A549 (cell line): ENCODE results near the gene ACIN1. TPM values are rescaled to one million over a fixed set of nuclear protein-coding genes. Genes with fewer than 3 reads are reported as not detected.

ENCODE experiments used
- ATAC-seq, 2 experiments: fragments of 200-7000 bp in 1 of 2; fragments of >200 bp in 1 of 2; cut with Nextera tagmentation in 1 of 2; cut with Tn5 transposase in 1 of 2; 3 replicates each; pipeline versions ENCODE4 v1.8.0 to v1.9.1; 2018 to 2020; ENCODE audit warnings: mild to moderate bottlenecking in 1 of 2, moderate library complexity in 1 of 2
- CTCF ChIA-PET: fragments of 300-600 bp; sonication (Branson Sonifier 250); formaldehyde crosslinking; extraction: SDS; loops from one replicate; lab custom pipeline; 2021; ENCODE audit warnings: antibody characterized with exemption, inconsistent platforms; lab: Yijun Ruan, JAX
- POLR2A ChIA-PET: fragments of 350-600 bp; formaldehyde crosslinking; extraction: SDS; loops from one replicate; lab custom pipeline; 2021; ENCODE audit warnings: antibody characterized with exemption, inconsistent platforms; lab: Yijun Ruan, JAX
- DNase-seq, 2 experiments: peaks; one replicate each; pipeline versions ENCODE4 v3.0.0 to v3.0.0-alpha.2; 2011 to 2016; ENCODE audit warnings: low read depth in 1 of 2, low spot score in 1 of 2
- FAIRE-seq: peaks from 2 replicates; lab custom pipeline; 2011; peaks lifted over from hg19 to GRCh38; lab: Jason Lieb, UNC
- H3K27ac ChIP-seq, 2 experiments: fragments of >200 bp; sonication (Bioruptor Twin); formaldehyde crosslinking; 3 replicates each; pipeline ENCODE4 v1.5.1; 2016 to 2017
- H3K4me1 ChIP-seq: fragments of >200 bp; sonication (Bioruptor Twin); formaldehyde crosslinking; 3 replicates; pipeline ENCODE4 v1.6.1; 2016
- H3K4me2 ChIP-seq: fragments of >200 bp; sonication (Bioruptor Twin); formaldehyde crosslinking; 3 replicates; pipeline ENCODE4 v1.6.1; 2016
- H3K4me3 ChIP-seq: fragments of >200 bp; sonication (Bioruptor Twin); formaldehyde crosslinking; 3 replicates; pipeline ENCODE4 v1.5.1; 2016
- H3K9me3 ChIP-seq: fragments of >200 bp; sonication (Bioruptor Twin); formaldehyde crosslinking; 3 replicates; pipeline ENCODE4 v1.6.1; 2016
- BHLHE40 ChIP-seq: IDR thresholded peaks from 2 replicates; pipeline ENCODE4 v1.6.1; 2012; ENCODE audit warnings: low read depth, low read length, inconsistent platforms
- CBX8 ChIP-seq: fragments of 200-600 bp; sonication (generic); IDR thresholded peaks from 2 replicates; pipeline ENCODE4 v1.6.1; 2016
- FOXS1 ChIP-seq: fragments of 250-450 bp; sonication (Bioruptor Pico); IDR thresholded peaks from 2 replicates; pipeline ENCODE4 v1.5.0; 2020; ENCODE audit warnings: mild to moderate bottlenecking, moderate library complexity
- HEYL ChIP-seq: fragments of 250-450 bp; sonication (Bioruptor Pico); IDR thresholded peaks from 2 replicates; pipeline ENCODE4 v1.8.0; 2021; ENCODE audit warnings: mild to moderate bottlenecking, moderate library complexity
- HOXA7 ChIP-seq: fragments of 250-450 bp; sonication (Bioruptor Pico); IDR thresholded peaks from 2 replicates; pipeline ENCODE4 v1.5.0; 2020; ENCODE audit warnings: mild to moderate bottlenecking, moderate library complexity
- KDM1A ChIP-seq: fragments of 200-600 bp; sonication (generic); IDR thresholded peaks from 2 replicates; pipeline ENCODE4 v1.6.1; 2016; ENCODE audit warnings: low read depth, mild to moderate bottlenecking
- POLR2AphosphoS2 ChIP-seq: conservative IDR thresholded peaks from 2 replicates; pipeline ENCODE4 v1.6.1; 2012; ENCODE audit warnings: low read length, improper control_type of control experiment, inconsistent platforms
- RAD21 ChIP-seq, 2 experiments: fragments of >200 bp in 1 of 2; sonication (Bioruptor Twin) in 1 of 2; formaldehyde crosslinking in 1 of 2; IDR thresholded peaks in 1 of 2; conservative IDR thresholded peaks in 1 of 2; 2 replicates in 1 of 2; 3 replicates in 1 of 2; pipeline ENCODE4 v1.6.1; 2012 to 2018; ENCODE audit warnings: inconsistent platforms in 1 of 2
- TFCP2L1 ChIP-seq: fragments of 250-450 bp; sonication (Bioruptor Pico); IDR thresholded peaks from 2 replicates; pipeline ENCODE4 v1.5.0; 2021; ENCODE audit warnings: mild to moderate bottlenecking
- ZNF302 ChIP-seq: fragments of 250-450 bp; sonication (Bioruptor Pico); IDR thresholded peaks from 2 replicates; pipeline ENCODE4 v1.9.0; 2021; ENCODE audit warnings: inconsistent platforms, mild to moderate bottlenecking, moderate library complexity
- WGBS: methylation state at CpG from one replicate; pipeline ENCODE4 v1.1.6; 2017; ENCODE audit errors: missing lambda C conversion rate; 5-methylcytosine and 5-hydroxymethylcytosine counted together
- polyA plus RNA-seq, 4 experiments: library from polyadenylated mRNA; depleted of rRNA in 3 of 4; stranded (reverse); fragments of >200 nt; fragmentation: RNase III in 1 of 4; extraction: RNeasy Plus Mini Kit Qiagen cat#74134 plus additional on column Dnase treatment in 1 of 4; gene quantifications; 2 replicates in 3 of 4; 3 replicates in 1 of 4; pipeline ENCODE4 v1.2.3, GENCODE V29; 2011 to 2017
- TF ChIP-seq, protein P1 (sequence below): fragments of 250-450 bp; sonication (Bioruptor Pico); IDR thresholded peaks from 2 replicates; pipeline ENCODE4 v1.5.0; 2021; ENCODE audit warnings: mild to moderate bottlenecking, moderate library complexity, borderline replicate concordance
- TF ChIP-seq, protein P2 (sequence below): fragments of >200 bp; sonication (Bioruptor Twin); formaldehyde crosslinking; IDR thresholded peaks from 3 replicates; pipeline ENCODE4 v1.5.1; 2016

ACIN1 gene
- polyA plus RNA-seq, 2 of the 4 experiments (the other 2 are of a cell fraction): 140 to 147 TPM

DNA sequence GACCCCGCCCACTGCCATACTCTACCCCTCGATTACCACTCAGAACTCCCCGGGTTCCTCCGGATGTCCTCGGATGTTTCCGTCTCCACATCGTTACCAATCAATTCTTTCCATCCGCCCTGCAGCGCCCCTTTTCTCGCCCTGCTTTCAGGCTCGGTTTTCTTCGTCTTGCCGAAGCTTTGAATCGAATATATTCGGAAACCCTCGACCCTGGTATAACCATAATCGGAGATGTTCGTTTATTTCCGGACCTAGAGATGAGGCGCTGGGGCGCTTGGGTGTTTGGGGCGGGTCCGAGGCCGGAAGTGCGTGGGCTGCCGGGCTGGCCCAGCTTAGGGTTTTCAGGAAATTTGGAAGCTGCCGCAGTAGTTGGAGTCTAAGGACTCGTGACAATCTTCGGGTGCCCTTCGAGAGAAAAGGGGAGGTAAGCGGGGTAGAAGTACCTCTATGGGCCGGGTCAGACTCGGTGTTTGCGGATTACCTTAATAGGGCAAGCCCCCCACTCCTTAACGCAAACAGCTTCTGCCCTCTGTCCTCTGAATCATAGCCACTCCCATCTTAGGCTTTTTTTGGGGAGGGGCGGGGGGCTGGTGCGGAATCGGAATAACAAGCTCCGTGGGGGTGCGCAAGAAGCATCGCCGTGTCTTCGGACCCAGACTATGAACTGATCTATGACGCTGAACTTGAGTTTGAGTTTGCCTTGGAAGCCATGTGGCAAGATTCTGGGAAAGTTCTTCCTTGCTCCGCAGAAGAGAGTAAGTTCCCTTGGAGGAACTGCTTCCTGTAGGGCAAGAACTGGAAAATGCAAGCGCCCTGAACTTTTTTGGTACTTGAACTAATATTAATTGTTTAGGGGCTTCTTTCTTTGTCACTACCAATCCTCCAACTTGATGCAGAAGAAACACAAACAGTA is 516 bp upstream of the ACIN1 start, which contains the start of gene C14orf119 (continued):
- TF ChIP-seq, protein P1, sequence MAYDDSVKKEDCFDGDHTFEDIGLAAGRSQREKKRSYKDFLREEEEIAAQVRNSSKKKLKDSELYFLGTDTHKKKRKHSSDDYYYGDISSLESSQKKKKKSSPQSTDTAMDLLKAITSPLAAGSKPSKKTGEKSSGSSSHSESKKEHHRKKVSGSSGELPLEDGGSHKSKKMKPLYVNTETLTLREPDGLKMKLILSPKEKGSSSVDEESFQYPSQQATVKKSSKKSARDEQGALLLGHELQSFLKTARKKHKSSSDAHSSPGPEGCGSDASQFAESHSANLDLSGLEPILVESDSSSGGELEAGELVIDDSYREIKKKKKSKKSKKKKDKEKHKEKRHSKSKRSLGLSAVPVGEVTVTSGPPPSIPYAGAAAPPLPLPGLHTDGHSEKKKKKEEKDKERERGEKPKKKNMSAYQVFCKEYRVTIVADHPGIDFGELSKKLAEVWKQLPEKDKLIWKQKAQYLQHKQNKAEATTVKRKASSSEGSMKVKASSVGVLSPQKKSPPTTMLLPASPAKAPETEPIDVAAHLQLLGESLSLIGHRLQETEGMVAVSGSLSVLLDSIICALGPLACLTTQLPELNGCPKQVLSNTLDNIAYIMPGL (CRISPR knock-in tag): no peak
- TF ChIP-seq POLR2AphosphoS2: no peak
- no peak for TF ChIP-seq BHLHE40

DNA sequence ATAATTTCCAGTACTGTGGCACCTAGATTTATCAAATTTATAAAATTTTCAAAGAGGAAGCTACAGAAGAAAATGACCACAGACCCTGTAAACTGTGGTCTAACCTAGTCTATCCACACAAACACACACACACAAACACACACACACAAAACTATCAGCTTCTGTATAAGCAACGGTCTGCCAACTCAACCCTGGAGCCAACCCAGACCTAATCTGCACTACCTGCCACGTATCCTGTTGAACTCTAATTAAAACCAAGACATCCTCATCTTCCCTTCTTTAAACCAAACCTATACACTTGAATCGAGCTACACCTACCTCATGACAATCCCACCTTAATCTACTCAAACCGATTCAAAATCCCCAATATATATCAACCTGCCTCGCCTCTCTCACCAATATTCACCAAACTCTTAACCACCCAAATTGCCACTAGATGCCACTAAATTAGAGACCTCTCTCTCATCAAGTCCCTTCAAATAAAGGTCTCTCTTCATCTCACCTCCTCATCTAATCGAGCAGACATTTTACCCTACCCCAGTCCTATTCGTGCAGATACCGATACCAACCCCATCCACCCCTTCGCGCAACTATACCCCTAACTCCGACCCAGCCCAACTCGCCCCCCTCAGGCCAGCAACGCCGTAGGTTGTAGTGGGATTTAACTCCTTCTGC is 808 bp downstream of the ACIN1 start:
- H3K4me1 ChIP-seq: peaks cover 23% of the 10 kb centered on the region
- peak in 1 of 2 experiments; percentile 69; a peak in 3 of 6 replicates for ATAC-seq
- DNase-seq: peak in 1 of 2 experiments; percentile 90
- H3K9me3 ChIP-seq: no peaks in the 10 kb centered on the region
- peak overlapping the region; percentile 62 for H3K4me3 ChIP-seq
- POLR2A ChIA-PET: interaction anchor here (0.5 to 2.7 kb wide), 23 partner anchors 9 to 227 kb away, joined by 3 to 36 read pairs (median 7); partner anchors contain the start of genes BCL2L2, HAUS4, PABPN1 and PPP1R3E
- FAIRE-seq: no peak
- H3K27ac ChIP-seq: peak overlapping the region; percentile 89 to 97
- peak overlapping the region; percentile 98 for H3K4me2 ChIP-seq
- TF ChIP-seq RAD21 (conservative IDR thresholded peaks at IDR 0.05 in 1 of 2, IDR thresholded peaks at IDR 0.05 in 1 of 2) (0 out of 5 replicates have a peak, but pooled peaks of 1 of the 2 experiments have one; percentile 4), BHLHE40 (no peak)
- TF ChIP-seq, protein P2, sequence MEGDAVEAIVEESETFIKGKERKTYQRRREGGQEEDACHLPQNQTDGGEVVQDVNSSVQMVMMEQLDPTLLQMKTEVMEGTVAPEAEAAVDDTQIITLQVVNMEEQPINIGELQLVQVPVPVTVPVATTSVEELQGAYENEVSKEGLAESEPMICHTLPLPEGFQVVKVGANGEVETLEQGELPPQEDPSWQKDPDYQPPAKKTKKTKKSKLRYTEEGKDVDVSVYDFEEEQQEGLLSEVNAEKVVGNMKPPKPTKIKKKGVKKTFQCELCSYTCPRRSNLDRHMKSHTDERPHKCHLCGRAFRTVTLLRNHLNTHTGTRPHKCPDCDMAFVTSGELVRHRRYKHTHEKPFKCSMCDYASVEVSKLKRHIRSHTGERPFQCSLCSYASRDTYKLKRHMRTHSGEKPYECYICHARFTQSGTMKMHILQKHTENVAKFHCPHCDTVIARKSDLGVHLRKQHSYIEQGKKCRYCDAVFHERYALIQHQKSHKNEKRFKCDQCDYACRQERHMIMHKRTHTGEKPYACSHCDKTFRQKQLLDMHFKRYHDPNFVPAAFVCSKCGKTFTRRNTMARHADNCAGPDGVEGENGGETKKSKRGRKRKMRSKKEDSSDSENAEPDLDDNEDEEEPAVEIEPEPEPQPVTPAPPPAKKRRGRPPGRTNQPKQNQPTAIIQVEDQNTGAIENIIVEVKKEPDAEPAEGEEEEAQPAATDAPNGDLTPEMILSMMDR: peak; percentile 14; the same call in 1 of the 3 replicates
- TF ChIP-seq, all 56 proteins: peak for 2
- CTCF ChIA-PET: interaction anchor here (0.9 to 5.2 kb wide), 17 partner anchors 10 to 216 kb away, joined by 3 to 71 read pairs (median 6); partner anchors contain the start of gene CDH24
- WGBS: 3% methylated on average over 10 of the region's 14 CpGs

DNA sequence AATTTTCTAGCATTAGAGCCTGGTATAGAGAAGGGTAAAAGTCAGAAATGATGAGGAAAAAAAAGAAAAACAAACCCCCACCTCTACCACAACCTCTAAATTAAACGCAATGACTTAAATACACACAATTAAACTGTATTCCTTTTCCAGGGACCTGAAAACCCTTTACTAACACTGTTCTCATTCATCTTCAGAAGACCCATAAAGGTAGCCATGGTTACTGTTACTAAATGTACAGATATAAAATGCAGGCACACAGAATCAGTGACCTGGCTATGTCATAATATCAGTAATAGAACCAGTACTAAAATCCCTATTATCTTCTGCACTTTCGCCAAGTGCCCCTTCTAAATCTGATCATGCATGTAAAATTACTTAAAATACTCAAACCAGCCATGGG is 1.4 kb downstream of the ACIN1 start:
- no peak for FAIRE-seq
- WGBS: 91% methylated on average over 2 of the region's 2 CpGs
- Histone ChIP-seq H3K27ac (peak overlapping the region in 1 of 2 experiments; percentile 97; a peak in 3 of 6 replicates), H3K9me3 (no peaks in the 10 kb centered on the region), H3K4me2 (peak overlapping the region; percentile 98), H3K4me3 (peak overlapping the region; percentile 62), H3K4me1 (peaks cover 23% of the 10 kb centered on the region)
- no peak for DNase-seq
- ChIA-PET POLR2A (interaction anchor here (2.3 kb wide), 1 partner anchor 22 kb away, joined by 7 read pairs; no protein-coding TSS in a partner anchor), CTCF (interaction anchor here (1.2 to 5.2 kb wide), 12 partner anchors 9 to 107 kb away, joined by 3 to 71 read pairs (median 6); no protein-coding TSS in a partner anchor)
- TF ChIP-seq FOXS1: no peak
- no peak for TF ChIP-seq KDM1A
- no peak for TF ChIP-seq HEYL (CRISPR knock-in tag)
- ATAC-seq: no peak

GRCh38 chr14:23093104-23093503 is 1.8 kb downstream of the ACIN1 start:
- TF ChIP-seq CBX8 (no peak), HOXA7 (CRISPR knock-in tag) (no peak), ZNF302 (no peak), TFCP2L1 (no peak)
- WGBS: 91% methylated on average over 2 of the region's 2 CpGs
- H3K4me2 ChIP-seq: peak overlapping the region; percentile 98
- no peak for FAIRE-seq
- no peak for DNase-seq
- CTCF ChIA-PET: interaction anchor here (1.4 to 5.9 kb wide), 5 partner anchors 15 to 94 kb away, joined by 3 to 78 read pairs (median 10); partner anchors contain the start of gene CDH24
- no peak for ATAC-seq
- no peaks in the 10 kb centered on the region for H3K9me3 ChIP-seq
- POLR2A ChIA-PET: no interaction called here
- H3K4me3 ChIP-seq: no peak overlapping the region
- H3K4me1 ChIP-seq: peaks cover 23% of the 10 kb centered on the region
- no peak overlapping the region for H3K27ac ChIP-seq
